LNCAP (cell line): ENCODE data around the gene MROH2B.

Source experiments
- CTCF ChIP-seq: fragments of 450-650 bp; IDR thresholded peaks from 2 replicates; pipeline ENCODE4 v1.5.1; 2017; ENCODE audit warnings: mild to moderate bottlenecking

MROH2B gene

GRCh38 chr5:41097642-41098041 is 26.5 kb upstream of the MROH2B start:
- no peak for TF ChIP-seq CTCF

GRCh38 chr5:41095324-41096101 is 24.4 kb upstream of the MROH2B start:
- TF ChIP-seq CTCF = no peak

- TF ChIP-seq CTCF = no peak
These were observed 23.7 kb upstream of the MROH2B start for GRCh38 chr5:41094871-41095270.

GRCh38 chr5:41093803-41094202 is 22.7 kb upstream of the MROH2B start:
- TF ChIP-seq CTCF = no peak

- TF ChIP-seq CTCF = no peak
These were observed 16.3 kb upstream of the MROH2B start for GRCh38 chr5:41087461-41087860.

- TF ChIP-seq CTCF = no peak
These were observed 12.2 kb upstream of the MROH2B start for GRCh38 chr5:41083306-41083705.

GRCh38 chr5:41071975-41072374 is 833 bp upstream of the MROH2B start:
- no peak for TF ChIP-seq CTCF
